IPS-15b (cell line): Measurements from ENCODE around the gene RASA1.
"Not testable (repeated sequence)": the region's sequence is repeated elsewhere in the genome, so short reads cannot be mapped to it uniquely, and the experiment has no call there.

Experiments used
- H3K27me3 ChIP-seq: one replicate; pipeline ENCODE4 v1.6.1; 2013; ENCODE audit warnings: low read length; ENCODE audit not compliant: control insufficient read depth, insufficient read depth
- H3K36me3 ChIP-seq: one replicate; pipeline ENCODE4 v1.6.1; 2013; ENCODE audit warnings: low read length; ENCODE audit not compliant: control insufficient read depth, insufficient read depth
- H3K4me1 ChIP-seq: one replicate; pipeline ENCODE4 v1.6.1; 2013; ENCODE audit warnings: mild to moderate bottlenecking, low read length; ENCODE audit not compliant: control insufficient read depth, insufficient read depth
- H3K4me3 ChIP-seq: one replicate; pipeline ENCODE4 v1.5.1; 2013; ENCODE audit warnings: low read depth, low read length
- H3K9ac ChIP-seq: one replicate; pipeline ENCODE4 v1.6.1; 2013; ENCODE audit warnings: low read depth, mild to moderate bottlenecking, low read length
- H3K9me3 ChIP-seq: one replicate; pipeline ENCODE4 v1.6.1; 2013; ENCODE audit warnings: mild to moderate bottlenecking, low read length; ENCODE audit not compliant: control insufficient read depth, insufficient read depth

The RASA1 gene

DNA sequence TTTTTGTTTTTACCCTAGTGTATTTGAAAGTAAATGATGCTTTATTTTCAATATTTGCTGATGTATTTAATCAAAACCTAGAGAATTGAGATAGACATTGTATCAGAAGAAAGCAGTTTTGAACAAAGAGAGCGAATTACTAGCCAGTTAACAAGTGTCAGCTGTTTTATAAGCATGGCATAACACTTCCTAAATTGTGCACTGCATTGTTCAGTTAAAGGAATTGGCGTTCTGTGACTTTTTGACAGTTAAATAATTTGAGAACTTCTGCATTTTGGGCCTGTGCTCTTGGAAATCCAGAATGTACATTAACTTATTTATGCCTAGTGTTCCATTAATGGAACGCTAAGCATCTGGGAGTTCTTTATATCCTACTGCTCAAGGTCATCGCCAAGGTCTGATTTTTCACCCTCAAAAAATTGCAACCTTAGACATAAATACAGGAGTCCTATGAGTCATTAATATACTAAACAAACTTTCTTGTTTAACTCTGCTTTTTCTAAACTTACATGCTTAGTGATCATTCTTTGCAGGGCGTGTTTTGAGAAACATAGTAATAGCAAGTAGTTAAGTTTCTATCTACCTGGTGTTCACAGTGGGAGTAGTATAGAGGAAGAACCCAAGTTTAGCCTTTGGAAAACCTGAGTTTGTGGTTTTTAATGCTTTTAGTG is 31.1 kb downstream of the RASA1 start:
- Histone ChIP-seq H3K9me3 (no peaks in the 10 kb centered on the region), H3K4me3 (no peak overlapping the region), H3K4me1 (no peaks in the 10 kb centered on the region), H3K9ac (no peak overlapping the region), H3K36me3 (no peaks in the 10 kb centered on the region), H3K27me3 (no peaks in the 10 kb centered on the region)

DNA sequence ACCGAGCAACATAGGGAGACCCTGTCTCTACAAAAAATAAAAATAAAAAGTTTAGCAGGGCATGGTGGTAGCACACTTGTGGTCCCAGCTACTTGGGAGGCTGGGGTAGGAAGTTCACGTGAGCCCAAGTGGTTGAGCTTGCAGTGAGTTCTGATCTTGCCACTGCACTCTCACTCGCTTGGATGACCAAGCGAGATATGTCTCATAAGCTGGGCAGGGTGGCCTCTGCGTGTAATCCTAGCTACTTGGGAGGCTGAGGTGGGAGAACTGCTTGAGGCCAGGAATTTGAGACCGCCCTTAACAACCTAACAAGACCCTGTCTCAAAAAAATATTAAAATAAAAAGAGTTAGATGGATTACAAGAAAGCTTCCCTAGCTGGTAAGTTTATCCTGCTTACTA is 32.5 kb downstream of the RASA1 start:
- Histone ChIP-seq H3K9me3 (no peaks in the 10 kb centered on the region), H3K4me1 (no peaks in the 10 kb centered on the region), H3K36me3 (no peaks in the 10 kb centered on the region), H3K4me3 (no peak overlapping the region), H3K9ac (no peak overlapping the region), H3K27me3 (no peaks in the 10 kb centered on the region)

GRCh38 chr5:87300744-87301143 is 33.1 kb downstream of the RASA1 start:
- Histone ChIP-seq H3K27me3 (no peaks in the 10 kb centered on the region), H3K4me1 (no peaks in the 10 kb centered on the region), H3K4me3 (no peak overlapping the region), H3K9me3 (no peaks in the 10 kb centered on the region), H3K36me3 (no peaks in the 10 kb centered on the region), H3K9ac (no peak overlapping the region)

DNA sequence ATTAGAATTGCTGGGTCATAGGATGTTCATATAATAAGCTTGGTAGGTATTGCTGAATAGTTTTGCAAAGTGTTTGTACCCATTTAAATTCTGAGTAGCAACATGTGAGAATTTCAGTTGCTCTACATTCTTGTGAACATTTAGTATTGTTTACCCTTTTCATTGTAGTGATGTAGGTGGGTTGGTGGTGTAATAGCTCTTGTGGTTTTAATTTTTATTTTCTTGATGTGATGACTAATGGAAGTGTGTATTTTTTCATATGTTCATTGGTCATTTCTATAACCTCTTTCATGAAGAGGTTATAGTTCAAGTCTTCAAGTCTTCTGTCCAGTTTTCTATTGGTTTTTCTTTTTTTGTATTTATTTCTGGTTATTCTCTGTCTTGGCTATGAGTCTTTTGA is 34.4 kb downstream of the RASA1 start:
- no peaks in the 10 kb centered on the region for H3K27me3 ChIP-seq
- no peaks in the 10 kb centered on the region for H3K36me3 ChIP-seq
- no peaks in the 10 kb centered on the region for H3K4me1 ChIP-seq
- no peaks in the 10 kb centered on the region for H3K9me3 ChIP-seq
- H3K9ac ChIP-seq: no peak overlapping the region
- no peak overlapping the region for H3K4me3 ChIP-seq

DNA sequence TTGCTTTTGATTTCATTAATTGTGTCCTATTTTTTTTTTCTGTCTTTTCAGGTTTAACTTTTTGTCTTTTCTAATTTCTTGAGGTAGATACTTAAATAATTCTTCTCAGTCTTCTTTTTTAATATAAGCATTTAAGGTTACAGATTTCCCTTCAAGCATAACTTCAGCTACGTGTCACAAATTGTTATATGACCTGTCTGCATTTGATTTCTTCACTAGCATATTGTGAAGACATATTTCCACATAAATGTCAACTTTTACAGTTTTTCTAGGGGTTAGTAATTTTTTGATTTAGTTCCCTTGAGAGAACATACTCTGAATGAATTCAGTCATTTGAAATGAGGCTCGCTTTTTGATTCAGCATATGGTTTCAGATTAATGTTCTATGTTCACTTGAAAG is 35.6 kb downstream of the RASA1 start:
- Histone ChIP-seq H3K9me3 (no peaks in the 10 kb centered on the region), H3K4me3 (no peak overlapping the region), H3K36me3 (no peaks in the 10 kb centered on the region), H3K9ac (no peak overlapping the region), H3K4me1 (peaks cover 3% of the 10 kb centered on the region), H3K27me3 (no peaks in the 10 kb centered on the region)

- not testable (repeated sequence) for H3K27me3 ChIP-seq, H3K9ac ChIP-seq, H3K9me3 ChIP-seq, H3K36me3 ChIP-seq, H3K4me1 ChIP-seq, H3K4me3 ChIP-seq
Measured at GRCh38 chr5:87306090-87306489, 38.4 kb downstream of the RASA1 start.

- Histone ChIP-seq H3K9me3 (no peaks in the 10 kb centered on the region), H3K4me1 (peaks cover 3% of the 10 kb centered on the region), H3K27me3 (no peaks in the 10 kb centered on the region), H3K4me3 (no peak overlapping the region), H3K36me3 (no peaks in the 10 kb centered on the region), H3K9ac (no peak overlapping the region)
Measured at GRCh38 chr5:87307796-87308423, 40.2 kb downstream of the RASA1 start.

GRCh38 chr5:87311405-87312279 is 44.0 kb downstream of the RASA1 start:
- H3K4me1 ChIP-seq: peaks cover 3% of the 10 kb centered on the region
- no peaks in the 10 kb centered on the region for H3K27me3 ChIP-seq
- no peak overlapping the region for H3K9ac ChIP-seq
- H3K36me3 ChIP-seq: no peaks in the 10 kb centered on the region
- no peaks in the 10 kb centered on the region for H3K9me3 ChIP-seq
- H3K4me3 ChIP-seq: no peak overlapping the region

DNA sequence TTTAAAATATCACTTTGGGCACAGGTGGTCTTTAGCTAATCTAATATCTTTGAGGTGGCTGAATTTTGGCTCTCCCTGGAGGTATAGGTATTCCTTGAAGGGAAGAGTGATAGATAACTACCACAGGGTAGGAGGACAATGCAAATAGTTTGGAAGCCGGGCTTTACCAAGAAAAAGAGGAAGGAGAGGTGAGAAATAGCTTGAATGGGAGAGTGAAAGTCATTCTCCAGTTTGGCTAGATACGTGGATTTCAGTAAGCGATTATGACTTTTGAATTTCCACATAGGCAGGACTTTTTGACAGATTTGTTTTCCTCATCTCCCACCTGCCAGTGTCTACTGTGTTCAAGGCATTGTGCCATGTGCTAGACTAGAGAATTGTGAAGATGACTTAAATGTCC is 45.5 kb downstream of the RASA1 start:
- H3K4me3 ChIP-seq: no peak overlapping the region
- no peaks in the 10 kb centered on the region for H3K27me3 ChIP-seq
- no peaks in the 10 kb centered on the region for H3K36me3 ChIP-seq
- no peaks in the 10 kb centered on the region for H3K4me1 ChIP-seq
- H3K9me3 ChIP-seq: no peaks in the 10 kb centered on the region
- no peak overlapping the region for H3K9ac ChIP-seq

- H3K9ac ChIP-seq: no peak overlapping the region
- no peak overlapping the region for H3K4me3 ChIP-seq
- H3K9me3 ChIP-seq: no peaks in the 10 kb centered on the region
- peaks cover 3% of the 10 kb centered on the region for H3K36me3 ChIP-seq
- no peaks in the 10 kb centered on the region for H3K27me3 ChIP-seq
- H3K4me1 ChIP-seq: peaks cover 2% of the 10 kb centered on the region
Measured at GRCh38 chr5:87319469-87319868, 51.8 kb downstream of the RASA1 start.

DNA sequence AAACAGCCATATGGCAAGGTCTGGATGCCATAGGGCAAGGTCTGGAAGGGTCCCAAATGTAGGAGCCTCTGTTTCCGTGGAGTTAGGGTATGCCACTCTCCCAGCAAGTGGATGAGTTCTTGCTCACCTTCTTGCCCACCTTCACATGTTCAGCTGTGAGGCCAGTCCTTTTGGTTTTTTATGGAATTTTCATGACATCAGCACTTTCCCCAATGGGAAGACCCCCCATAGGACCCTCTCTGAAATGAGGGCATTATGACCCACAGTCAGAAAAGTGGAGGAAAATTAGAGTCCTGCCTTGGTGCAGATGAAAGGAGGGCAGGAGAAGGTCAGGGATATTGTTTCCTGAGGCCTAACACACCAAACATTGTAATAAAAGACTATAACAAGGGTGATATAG is 53.9 kb downstream of the RASA1 start:
- H3K4me3 ChIP-seq: no peak overlapping the region
- H3K36me3 ChIP-seq: peaks cover 3% of the 10 kb centered on the region
- H3K27me3 ChIP-seq: no peaks in the 10 kb centered on the region
- H3K9ac ChIP-seq: no peak overlapping the region
- no peaks in the 10 kb centered on the region for H3K9me3 ChIP-seq
- peaks cover 2% of the 10 kb centered on the region for H3K4me1 ChIP-seq

DNA sequence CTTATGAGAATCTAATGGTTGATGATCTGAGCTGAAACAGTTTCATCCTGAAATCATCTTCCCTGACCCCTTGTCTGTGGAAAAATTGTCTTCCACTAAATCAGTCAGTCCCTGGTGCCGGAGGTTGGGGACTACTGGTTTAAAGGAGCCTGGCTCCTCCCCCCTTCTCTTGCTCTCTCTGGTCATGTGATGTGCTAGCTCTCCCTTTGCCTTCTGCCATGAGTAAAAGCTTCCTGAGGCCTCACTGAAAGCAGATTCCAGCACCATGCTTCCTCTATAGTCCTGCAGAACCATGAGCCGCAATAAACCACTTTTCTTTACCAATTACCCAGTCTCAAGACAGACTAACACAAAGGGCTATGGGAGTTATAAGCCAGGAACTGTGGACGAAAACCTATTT is 54.7 kb downstream of the RASA1 start:
- Histone ChIP-seq H3K4me1 (peaks cover 2% of the 10 kb centered on the region), H3K36me3 (peaks cover 3% of the 10 kb centered on the region), H3K9me3 (no peaks in the 10 kb centered on the region), H3K9ac (no peak overlapping the region), H3K4me3 (no peak overlapping the region), H3K27me3 (no peaks in the 10 kb centered on the region)
